GM12872 (cell line): Measurements from ENCODE around the gene OR5K1.

Source experiments
- TF ChIP-seq, protein P1 (sequence below): IDR thresholded peaks from 3 replicates; pipeline ENCODE4 v1.5.1; 2011; ENCODE audit warnings: low read depth, mild to moderate bottlenecking, low read length, moderate library complexity; ENCODE audit not compliant: insufficient read depth

OR5K1 gene

DNA sequence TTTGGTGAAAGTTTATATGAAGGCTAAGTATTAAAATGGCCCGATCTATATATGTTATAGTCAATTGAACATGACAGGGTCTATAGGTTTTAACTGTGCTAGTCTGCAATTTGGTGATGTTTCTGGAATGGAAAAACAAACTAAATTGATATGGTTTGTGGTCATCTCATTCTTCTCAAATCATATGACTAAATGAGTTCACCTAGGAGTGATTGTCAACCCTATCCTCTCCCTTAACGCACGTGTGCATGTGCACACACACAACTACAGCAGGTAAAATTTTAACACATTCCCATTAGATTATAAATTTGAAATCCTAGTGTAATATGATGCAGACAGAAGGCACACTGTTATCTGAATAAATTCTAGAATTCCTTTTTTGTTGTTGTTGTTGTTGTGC lies 50.7 kb downstream of the OR5K1 start:
- TF ChIP-seq, protein P1, sequence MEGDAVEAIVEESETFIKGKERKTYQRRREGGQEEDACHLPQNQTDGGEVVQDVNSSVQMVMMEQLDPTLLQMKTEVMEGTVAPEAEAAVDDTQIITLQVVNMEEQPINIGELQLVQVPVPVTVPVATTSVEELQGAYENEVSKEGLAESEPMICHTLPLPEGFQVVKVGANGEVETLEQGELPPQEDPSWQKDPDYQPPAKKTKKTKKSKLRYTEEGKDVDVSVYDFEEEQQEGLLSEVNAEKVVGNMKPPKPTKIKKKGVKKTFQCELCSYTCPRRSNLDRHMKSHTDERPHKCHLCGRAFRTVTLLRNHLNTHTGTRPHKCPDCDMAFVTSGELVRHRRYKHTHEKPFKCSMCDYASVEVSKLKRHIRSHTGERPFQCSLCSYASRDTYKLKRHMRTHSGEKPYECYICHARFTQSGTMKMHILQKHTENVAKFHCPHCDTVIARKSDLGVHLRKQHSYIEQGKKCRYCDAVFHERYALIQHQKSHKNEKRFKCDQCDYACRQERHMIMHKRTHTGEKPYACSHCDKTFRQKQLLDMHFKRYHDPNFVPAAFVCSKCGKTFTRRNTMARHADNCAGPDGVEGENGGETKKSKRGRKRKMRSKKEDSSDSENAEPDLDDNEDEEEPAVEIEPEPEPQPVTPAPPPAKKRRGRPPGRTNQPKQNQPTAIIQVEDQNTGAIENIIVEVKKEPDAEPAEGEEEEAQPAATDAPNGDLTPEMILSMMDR = no peak

DNA sequence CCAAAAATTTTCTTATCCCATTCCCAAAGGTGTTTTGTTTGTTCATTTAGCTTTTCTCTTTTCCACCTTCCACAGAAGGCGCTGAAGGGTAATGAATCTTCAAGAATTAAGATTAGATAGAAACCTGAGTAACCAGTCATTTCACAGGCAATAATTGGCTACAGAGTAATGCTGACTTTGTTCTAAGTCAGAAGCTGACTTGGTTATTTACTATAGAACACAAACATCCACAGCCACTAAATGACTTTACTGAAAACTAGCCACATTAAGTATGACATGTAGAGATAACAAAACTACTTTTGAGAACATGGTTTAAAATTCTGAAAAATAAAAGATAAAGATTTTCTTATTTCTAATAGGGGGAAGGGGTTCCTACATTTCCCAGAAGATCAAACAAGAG lies 51.9 kb downstream of the OR5K1 start:
- TF ChIP-seq, protein P1 = no peak

DNA sequence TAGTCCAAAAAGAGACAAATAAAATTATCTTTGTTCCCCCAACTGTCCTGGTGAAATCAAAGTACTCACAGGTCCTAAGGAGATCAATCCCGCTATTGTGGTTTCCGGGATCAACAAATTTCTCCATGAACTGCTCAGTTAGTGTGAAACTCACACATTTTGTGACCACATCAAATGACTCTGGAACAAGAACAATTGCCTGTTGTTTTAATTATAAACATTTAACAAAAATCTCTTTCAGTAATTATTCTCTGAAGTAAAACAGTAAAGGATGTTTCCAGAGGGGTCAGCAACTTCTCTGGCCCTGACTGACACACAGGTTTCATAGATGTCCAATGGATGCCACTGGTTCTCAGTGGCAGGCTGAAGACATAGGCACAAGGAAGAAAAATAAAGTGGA lies 55.8 kb downstream of the OR5K1 start:
- TF ChIP-seq, protein P1 = no peak

DNA sequence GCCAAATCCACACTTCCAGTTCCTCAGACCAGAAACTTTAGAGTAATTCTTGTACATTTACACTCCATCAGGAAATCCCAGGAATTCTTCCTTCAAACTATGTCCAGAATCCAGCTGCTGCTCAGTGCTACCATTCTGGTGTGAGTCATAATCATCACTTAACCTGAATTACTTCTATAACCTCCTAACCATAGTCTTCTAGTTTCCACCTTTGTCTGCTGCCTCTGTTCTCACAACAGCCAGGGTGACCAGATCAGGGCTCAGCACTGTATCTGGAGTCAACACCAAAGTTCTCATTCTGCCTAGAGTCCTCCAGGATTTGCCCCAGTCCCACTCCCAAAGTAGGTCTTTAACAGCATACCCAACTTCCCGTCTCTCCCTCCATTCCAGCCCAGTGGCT lies 56.4 kb downstream of the OR5K1 start:
- TF ChIP-seq, protein P1 = no peak

DNA sequence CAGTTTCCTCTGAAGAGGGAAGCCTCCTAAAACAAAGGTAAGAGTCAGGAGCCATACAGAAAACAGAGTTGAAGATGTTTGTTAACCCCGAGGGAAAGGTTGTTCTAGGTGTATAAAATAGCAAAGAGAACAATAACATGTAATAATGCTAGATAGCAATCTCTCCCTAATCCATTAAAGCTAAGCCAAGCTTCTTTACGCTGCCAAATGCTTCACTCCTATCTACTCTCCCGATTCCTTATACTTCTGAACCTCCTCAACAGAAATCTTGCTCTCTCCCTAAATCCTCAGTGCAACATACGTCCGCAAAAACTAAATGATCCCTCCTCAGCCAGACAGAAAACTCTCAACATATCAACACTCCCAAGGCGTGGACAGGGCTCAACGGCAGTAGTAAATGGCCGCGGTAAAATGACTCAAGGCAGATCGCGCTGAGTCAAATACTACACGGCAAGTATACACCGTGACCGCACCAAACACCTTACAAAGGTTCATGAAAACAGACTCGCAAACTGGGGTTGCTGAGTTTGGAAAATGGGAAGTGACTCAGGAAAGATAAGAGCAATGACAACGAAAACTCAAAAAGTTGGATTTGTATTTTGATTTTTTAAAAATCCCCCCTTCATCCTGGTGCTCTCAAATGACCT lies 59.0 kb downstream of the OR5K1 start:
- TF ChIP-seq, protein P1 = no peak
